Activated B cell treated with CpG ODN at 0.5 μM for 24 hours (primary cell): ENCODE results near the gene BTBD9. TPM values are rescaled to one million over a fixed set of nuclear protein-coding genes. Genes with fewer than 3 reads are reported as not detected.
A peak's percentile ranks its signal among the peaks of the same experiment; 100 is the strongest.

Source experiments
- ATAC-seq: fragments of 200-7000 bp; cut with Tn5 transposase; one replicate; pipeline ENCODE4 v1.10.0; 2021; ENCODE audit warnings: low read depth, mild to moderate bottlenecking, moderate library complexity
- CTCF ChIA-PET: fragments of 350-600 bp; sonication (Branson Sonifier 250); formaldehyde crosslinking; loops from one replicate; lab custom pipeline; 2021; ENCODE audit warnings: antibody characterized with exemption; lab: Charles Lee
- POLR2A ChIA-PET: fragments of 350-600 bp; sonication (Branson Sonifier 250); formaldehyde crosslinking; loops from one replicate; lab custom pipeline; 2021; ENCODE audit warnings: antibody characterized with exemption; lab: Charles Lee
- DNase-seq: peaks from one replicate; pipeline ENCODE4 v3.0.0; 2022
- H3K27ac Mint-ChIP-seq: one replicate; pipeline ENCODE4 v1.8.0; 2020; ENCODE audit warnings: mixed read lengths
- H3K27me3 Mint-ChIP-seq: one replicate; pipeline ENCODE4 v1.8.0; 2021; ENCODE audit warnings: mixed read lengths
- H3K36me3 Mint-ChIP-seq: one replicate; pipeline ENCODE4 v1.8.0; 2021; ENCODE audit warnings: low read depth, mixed read lengths
- H3K4me1 Mint-ChIP-seq: one replicate; pipeline ENCODE4 v1.8.0; 2021; ENCODE audit warnings: mixed read lengths
- H3K4me3 Mint-ChIP-seq: one replicate; pipeline ENCODE4 v1.8.0; 2020; ENCODE audit warnings: mild to moderate bottlenecking, mixed read lengths
- H3K9me3 Mint-ChIP-seq: one replicate; pipeline ENCODE4 v1.8.0; 2020; ENCODE audit warnings: mixed read lengths
- CTCF ChIP-seq: fragments of 200-600 bp; IDR thresholded peaks from one replicate; pipeline ENCODE4 v1.8.0; 2022; ENCODE audit warnings: antibody characterized with exemption, mild to moderate bottlenecking
- intact Hi-C: fragments of 100-400 bp; cut with micrococcal nuclease; formaldehyde crosslinking; loops from one replicate; pipeline ENCODE4 v1.15.1; 2024
- total RNA-seq: library from RNA; stranded (reverse); gene quantifications from 2 replicates; pipeline ENCODE4 v1.2.3, GENCODE V29; 2022

BTBD9 gene
- total RNA-seq, 1 donor from 2014 or later, result 25.7 TPM

GRCh38 chr6:38319256-38320212 lies 320.2 kb downstream of the BTBD9 start:
- ATAC-seq (no peak), DNase-seq (no peak)
- POLR2A ChIA-PET, result interaction anchor here (0.6 kb wide), 1 partner anchor 614 kb away, joined by 4 read pairs; no protein-coding TSS in a partner anchor
- Mint-ChIP-seq H3K27ac (no peak overlapping the region), H3K4me1 (peaks cover 48% of the 10 kb centered on the region), H3K36me3 (peaks cover 5% of the 10 kb centered on the region), H3K4me3 (no peak overlapping the region), H3K9me3 (no peaks in the 10 kb centered on the region), H3K27me3 (no peaks in the 10 kb centered on the region)
- CTCF ChIA-PET, result no interaction called here
- TF ChIP-seq CTCF, result no peak
- intact Hi-C loops, result no loop called here

DNA sequence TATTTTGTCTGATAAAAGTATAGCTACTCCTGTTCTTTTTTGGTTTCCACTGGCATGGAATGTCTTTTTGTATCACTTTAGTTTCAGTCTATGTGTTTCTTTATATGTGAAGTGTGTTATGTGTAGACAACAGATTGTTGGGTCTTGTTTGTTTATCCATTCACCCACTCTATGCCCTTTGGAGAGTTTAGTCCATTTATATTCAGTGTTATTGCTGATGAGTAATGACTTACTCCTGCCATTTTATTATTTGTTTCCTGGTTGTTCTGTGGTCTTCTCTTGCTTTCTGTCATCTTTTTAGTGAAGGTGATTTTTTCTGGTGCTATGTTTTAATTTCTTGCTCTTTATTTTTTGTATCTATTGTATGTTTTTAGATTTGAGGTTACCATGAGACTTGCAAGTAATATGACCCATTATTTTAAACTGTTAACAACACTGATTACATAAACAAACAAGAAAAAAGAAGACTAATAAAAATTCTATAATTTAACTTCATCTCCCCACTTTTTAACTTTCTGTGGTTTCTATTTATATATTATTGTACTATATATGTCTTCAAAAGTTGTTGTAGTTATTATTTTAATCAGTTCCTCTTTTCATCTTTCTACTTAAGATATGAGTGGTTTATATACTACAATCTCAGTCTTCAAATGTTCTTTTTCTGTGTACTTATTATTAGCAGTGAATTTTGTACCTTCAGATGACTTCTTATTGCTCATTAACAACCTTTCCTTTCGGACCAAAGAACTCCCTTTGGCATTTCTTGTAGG lies 323.4 kb downstream of the BTBD9 start:
- ATAC-seq (no peak), DNase-seq (no peak)
- ChIA-PET CTCF (no interaction called here), POLR2A (no interaction called here)
- H3K4me1 Mint-ChIP-seq, result peaks cover 43% of the 10 kb centered on the region
- intact Hi-C loops, result no loop called here
- peak overlapping the region; percentile 38 for H3K4me3 Mint-ChIP-seq
- no peak for TF ChIP-seq CTCF
- H3K36me3 Mint-ChIP-seq, result peaks cover 1% of the 10 kb centered on the region
- peak overlapping the region; percentile 41 for H3K27ac Mint-ChIP-seq
- H3K27me3 Mint-ChIP-seq, result no peaks in the 10 kb centered on the region
- H3K9me3 Mint-ChIP-seq, result no peaks in the 10 kb centered on the region

- no peak overlapping the region for H3K4me3 Mint-ChIP-seq
- intact Hi-C loops, result no loop called here
- no peak overlapping the region for H3K27ac Mint-ChIP-seq
- no peaks in the 10 kb centered on the region for H3K27me3 Mint-ChIP-seq
- peaks cover 29% of the 10 kb centered on the region for H3K4me1 Mint-ChIP-seq
- TF ChIP-seq CTCF, result no peak
- DNase-seq (no peak), ATAC-seq (no peak)
- CTCF ChIA-PET, result no interaction called here
- no peaks in the 10 kb centered on the region for H3K9me3 Mint-ChIP-seq
- no peaks in the 10 kb centered on the region for H3K36me3 Mint-ChIP-seq
- POLR2A ChIA-PET, result no interaction called here
Measured at GRCh38 chr6:38311201-38311600, 328.5 kb downstream of the BTBD9 start.

- no peaks in the 10 kb centered on the region for H3K27me3 Mint-ChIP-seq
- H3K9me3 Mint-ChIP-seq, result no peaks in the 10 kb centered on the region
- ATAC-seq, result no peak
- H3K36me3 Mint-ChIP-seq, result no peaks in the 10 kb centered on the region
- DNase-seq, result no peak
- no peak for TF ChIP-seq CTCF
- ChIA-PET CTCF (no interaction called here), POLR2A (no interaction called here)
- intact Hi-C loops, result no loop called here
- H3K4me3 Mint-ChIP-seq, result no peak overlapping the region
- no peak overlapping the region for H3K27ac Mint-ChIP-seq
- peaks cover 26% of the 10 kb centered on the region for H3K4me1 Mint-ChIP-seq
Measured at GRCh38 chr6:38310061-38310460, 329.7 kb downstream of the BTBD9 start.

DNA sequence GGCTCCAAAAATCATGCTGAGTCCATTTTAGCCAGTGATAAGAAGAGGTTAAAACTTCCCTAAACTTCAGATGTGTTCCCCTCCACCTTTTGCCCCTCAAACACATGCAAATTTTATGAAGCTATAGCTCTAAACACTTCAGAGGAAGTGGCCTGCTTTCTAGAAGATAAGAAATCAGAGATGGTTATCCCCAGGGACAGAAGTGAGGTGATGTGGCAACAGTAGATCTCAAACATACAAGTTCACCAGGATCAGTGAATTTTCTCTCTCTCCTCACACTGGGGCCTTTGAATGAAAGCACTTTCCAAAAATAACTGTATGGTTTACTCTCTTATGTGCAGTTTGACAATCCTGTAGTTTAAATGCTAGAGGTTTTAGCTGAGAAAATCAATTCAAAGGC lies 332.0 kb downstream of the BTBD9 start:
- H3K9me3 Mint-ChIP-seq, result no peaks in the 10 kb centered on the region
- TF ChIP-seq CTCF, result no peak
- peak overlapping the region; percentile 45 for H3K4me3 Mint-ChIP-seq
- ATAC-seq (peak; percentile 91), DNase-seq (no peak)
- H3K27ac Mint-ChIP-seq, result peak overlapping the region; percentile 10
- no peaks in the 10 kb centered on the region for H3K36me3 Mint-ChIP-seq
- intact Hi-C loops, result no loop called here
- H3K27me3 Mint-ChIP-seq, result no peaks in the 10 kb centered on the region
- ChIA-PET POLR2A (no interaction called here), CTCF (interaction anchor here (0.9 kb wide), 1 partner anchor 186 kb away, joined by 3 read pairs; no protein-coding TSS in a partner anchor)
- H3K4me1 Mint-ChIP-seq, result peaks cover 26% of the 10 kb centered on the region
